HG02885 (cell line): ENCODE data around the gene TBC1D8.
A peak's percentile ranks its signal among the peaks of the same experiment; 100 is the strongest.

ENCODE experiments used
- ATAC-seq: cut with Tn5 transposase; IDR thresholded peaks from one replicate; pipeline ENCODE4 v1.9.1; 2021; ENCODE audit warnings: mild to moderate bottlenecking; ENCODE audit not compliant: unreplicated experiment, poor library complexity

TBC1D8 gene

DNA sequence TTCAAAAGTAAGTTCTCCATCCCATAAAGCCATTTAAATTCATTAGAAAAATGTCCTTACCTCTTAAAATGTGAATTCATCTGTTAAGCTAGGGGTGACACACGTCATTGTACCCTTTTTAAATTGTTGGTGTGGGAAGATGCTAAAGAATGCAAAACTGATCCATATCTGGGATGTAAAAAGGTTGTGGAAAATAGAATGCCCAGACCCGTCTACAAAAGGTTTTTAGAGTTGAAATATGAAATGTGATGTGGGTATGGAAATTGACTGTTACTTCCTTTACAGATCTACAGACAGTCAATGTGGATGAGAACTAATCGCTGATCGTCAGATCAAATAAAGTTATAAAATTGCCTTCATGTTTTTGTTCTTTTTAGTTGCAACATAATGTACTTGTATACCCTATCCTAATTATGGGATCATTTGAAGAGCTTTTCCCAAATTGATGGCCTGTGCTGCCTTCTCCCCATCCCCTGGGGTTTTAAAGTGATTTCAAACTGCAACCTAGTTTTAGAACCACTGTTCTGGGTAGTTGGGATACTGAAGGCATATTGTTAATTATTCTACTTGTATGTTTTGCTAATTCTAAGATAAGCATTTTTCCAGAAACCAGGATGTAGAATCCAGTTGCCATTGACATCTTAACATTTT lies 145.0 kb downstream of the TBC1D8 start:
- ATAC-seq = no peak

DNA sequence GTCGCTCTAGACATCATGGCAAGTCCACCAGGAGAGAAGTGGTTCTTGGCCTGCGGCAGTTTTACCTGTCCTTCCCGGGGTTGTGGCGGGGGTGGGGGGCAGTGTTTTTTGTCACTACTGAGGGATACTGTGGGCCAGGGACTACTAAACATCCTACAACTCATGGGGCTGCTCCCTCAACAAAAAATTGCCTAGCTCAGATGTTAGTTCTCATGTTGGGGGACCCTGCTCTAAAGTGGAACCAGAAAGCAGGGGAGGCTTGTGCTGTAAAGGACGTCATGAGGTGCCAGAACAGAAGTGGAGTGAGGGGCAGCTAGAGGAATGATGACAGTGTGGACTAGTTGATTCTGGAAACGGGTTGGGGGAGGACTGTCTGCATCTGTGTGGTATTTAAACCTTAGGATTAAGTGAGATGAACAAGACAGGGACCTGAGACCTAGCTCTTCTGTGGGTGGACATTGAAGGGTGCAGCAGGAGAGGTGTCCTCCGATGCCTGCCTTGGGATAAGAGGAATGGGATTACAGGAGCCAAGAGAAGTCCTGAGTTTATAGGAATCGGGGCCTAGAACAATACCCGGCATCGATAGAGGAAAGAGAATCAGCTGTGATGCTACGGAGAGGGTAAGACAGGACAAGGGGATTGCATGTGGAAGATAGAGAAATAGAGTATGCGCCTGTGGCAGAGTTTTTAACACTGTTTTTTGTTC lies 146.4 kb downstream of the TBC1D8 start:
- no peak for ATAC-seq

DNA sequence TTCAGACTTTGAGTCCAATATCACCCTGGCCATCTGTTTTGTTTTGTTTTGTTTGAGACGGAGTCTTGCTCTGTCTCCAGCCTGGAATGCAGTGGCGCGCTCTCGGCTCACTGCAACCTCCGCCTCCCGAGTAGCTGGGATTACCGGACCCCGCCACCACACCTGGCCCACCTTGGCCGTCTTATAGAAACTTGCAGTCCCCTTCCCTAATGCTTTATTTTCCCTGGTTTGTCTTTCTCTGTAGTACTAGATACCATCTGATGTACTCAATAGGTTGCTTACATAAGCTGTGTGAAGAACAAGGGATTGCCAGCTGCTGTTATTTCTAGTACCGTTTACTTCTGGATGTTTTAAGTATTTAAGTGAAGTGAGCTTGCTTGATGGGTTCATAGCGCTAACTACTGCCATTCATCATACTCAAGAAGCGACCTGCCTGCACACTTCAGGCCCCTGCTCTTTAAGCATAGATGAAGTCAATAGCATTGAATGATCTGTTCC lies 147.9 kb downstream of the TBC1D8 start:
- no peak for ATAC-seq

DNA sequence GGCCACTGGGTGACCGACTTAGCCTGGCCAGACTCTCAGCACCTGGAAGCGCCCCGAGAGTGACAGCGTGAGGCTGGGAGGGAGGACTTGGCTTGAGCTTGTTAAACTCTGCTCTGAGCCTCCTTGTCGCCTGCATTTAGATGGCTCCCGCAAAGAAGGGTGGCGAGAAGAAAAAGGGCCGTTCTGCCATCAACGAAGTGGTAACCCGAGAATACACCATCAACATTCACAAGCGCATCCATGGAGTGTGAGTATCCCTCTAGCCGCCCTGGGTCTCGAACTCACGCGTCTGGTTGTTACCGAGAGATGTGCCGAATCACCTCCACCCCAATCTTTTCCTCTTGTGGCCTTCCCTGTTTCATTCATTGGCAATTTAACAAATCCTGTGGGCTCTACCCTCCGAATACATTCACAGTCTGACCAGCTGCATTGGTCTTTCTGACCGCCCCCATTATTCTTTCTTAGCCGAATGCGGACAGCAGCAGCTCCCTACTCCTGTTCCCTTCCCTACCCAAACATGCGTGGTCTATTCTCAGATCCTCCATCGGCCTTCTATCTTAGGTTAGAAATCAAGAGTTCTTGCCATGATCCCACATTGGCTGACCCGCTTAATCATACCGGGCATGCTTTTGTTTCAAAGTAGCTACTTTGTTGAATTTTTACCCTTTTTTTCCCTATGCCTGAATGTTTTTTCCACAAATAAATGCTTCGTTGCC lies 148.5 kb downstream of the TBC1D8 start:
- no peak for ATAC-seq

DNA sequence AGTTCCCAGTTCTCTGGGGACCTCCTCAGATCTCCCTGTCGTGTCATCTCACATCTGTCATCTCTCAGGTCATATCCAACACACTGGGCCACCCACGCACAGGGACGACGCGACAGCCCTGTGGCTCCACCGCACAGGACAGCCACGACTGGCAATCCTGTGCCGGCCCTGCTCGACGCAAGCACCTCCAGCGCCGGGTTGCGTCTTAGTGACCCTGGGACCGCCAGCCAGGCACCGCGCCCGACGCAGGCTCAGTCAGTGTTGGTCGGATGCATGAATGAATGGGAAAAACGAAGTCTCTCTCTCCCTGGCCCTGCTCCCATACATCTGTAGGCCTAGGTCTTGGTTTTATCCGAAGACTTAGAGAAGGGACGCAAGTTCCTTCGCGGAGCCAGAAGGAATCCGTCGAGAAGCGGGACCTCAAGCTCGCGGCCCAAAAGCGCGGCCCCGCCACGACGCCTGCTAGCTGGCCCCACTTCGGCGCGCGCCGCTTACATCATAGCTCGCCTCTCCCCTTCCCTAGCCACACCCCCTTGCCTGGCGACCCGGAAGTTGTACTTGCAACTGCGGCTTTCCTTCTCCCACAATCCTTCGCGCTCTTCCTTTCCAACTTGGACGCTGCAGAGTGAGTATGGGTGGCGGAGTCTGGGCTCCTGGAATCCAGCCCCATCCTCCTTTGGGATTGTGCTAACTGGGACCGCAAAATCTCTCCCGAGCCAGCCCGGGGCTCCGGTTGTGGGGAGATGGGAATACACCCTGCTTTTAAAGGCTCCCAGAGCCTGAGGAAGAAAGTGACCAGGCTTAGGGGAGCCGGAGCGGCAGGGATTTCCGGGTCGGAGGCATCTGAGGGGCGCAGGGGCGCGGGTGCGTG lies 149.3 kb downstream of the TBC1D8 start, which contains the start of gene RPL31:
RPL31 (plus strand) TSS at position 599 of the 871 bp plus-strand sequence. CDS start 413 bp downstream, outside the sequence.
- ATAC-seq = peak; percentile 98

DNA sequence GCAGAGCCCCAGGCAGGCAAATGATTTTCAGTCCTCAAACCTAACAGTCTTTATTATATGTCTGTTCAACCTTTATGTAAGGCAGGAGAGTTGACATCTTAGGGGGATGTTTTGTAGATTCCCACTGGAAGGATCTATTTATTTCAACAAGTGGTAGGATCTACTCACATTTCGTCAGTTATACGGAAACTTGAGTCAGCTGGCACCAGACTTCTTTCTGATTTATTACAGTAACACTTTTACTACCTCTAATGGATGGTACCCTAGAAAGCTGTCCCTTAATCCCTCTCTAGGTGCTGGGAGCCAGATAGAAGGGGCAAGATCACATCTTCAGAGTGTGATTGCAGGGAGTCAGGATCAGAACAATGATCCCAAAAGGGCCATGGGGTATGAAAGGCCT lies 151.2 kb downstream of the TBC1D8 start:
- no peak for ATAC-seq

DNA sequence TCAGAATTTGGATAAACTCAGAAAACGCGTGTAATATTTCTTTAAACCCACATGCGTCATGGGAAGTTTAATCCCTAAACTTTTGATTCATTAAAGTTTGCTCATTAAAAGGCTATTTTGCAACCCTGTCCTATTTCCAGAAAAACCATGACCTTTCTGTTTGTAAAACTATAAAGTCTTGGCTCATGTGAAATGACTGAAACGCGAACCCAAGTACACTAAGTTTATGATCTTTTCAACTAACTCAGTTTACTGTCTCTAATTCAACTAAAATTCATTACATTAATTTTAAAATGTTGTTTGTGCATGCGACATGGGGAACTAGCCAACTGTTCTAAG lies 153.0 kb downstream of the TBC1D8 start:
- no peak for ATAC-seq

DNA sequence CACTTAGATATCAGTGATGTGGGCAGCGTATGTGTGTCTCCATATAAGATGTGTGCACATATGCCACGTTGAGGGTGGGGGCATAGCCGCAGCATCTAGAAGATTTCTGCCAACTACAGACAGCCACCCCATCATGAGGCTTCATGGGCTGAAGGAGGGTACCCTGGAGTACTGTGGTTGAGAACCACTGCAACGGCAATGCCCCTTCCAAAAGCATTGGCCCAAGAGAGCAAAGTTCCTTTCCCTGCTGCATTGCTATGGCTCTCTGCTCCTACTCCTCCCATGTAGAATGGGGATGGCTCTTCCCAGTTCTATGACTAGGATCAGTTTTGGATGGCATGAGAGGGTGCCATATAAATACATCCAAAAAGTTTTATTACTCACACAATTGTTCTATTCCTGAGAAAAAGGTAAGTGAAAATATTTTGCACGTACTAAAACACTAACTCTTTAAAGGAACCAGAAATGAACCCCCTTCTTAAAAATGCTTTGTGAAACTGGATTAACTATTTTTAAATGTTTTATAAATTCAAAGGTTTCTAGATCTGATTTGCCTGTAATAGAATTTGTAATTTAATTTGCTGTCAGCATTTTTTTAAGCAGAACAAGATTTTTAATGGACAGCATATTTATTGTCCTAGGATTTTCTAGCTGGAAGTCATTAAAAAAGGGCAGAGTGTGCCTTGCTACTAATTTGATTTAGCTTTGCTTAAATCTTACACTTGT lies 153.5 kb downstream of the TBC1D8 start:
- no peak for ATAC-seq

DNA sequence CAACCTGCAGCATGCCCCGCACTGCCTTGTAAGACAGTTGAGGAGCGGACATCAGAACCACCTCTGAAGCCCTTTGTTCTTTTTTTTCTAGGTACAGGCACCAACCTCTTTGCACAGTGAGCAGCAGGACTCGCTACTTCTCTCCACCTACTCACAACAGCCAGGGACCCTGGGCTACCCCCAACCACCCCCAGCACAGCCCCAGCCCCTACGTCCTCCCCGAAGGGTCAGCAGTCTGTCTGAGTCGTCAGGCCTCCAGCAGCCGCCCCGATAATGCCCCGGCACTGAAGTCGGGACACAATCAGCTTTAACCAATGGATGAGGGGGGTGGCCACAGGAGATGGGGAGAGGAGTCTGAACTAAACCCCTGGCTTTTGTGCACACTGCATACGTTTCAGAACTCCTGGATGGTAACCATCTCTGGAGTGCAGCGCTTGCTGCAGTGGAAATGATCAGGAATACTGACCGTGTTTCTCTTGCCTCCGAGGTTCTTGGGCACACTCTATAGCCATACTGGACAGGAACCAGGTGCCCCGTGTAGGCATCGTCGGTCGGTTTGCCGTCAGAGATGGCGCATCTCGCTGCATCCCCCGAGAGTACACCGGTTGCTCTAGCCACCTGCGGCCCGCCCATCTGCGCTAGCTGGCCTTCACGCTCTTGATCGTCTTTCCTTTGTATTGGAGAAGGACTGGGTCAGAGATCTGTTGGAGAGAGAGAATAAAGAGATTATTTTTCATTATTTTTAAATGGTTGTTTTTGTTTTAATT lies 155.7 kb downstream of the TBC1D8 start:
- ATAC-seq = no peak

DNA sequence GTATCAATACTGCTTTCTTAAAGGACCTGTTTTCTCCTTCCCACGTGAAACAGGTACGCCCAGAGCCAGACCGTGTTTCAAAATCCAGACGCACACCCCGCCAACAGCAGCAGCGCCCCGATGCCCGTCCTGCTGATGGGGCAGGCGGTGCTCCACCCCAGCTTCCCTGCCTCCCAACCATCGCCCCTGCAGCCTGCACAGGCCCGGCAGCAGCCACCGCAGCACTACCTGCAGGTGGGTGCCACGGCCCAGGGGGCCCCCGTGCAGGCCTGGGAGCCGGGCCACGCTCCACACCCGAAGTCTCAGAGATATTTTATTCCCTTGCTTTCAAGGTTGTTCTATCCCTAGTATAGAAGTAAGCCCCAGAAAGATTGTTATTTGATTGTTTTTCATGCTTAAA lies 157.9 kb downstream of the TBC1D8 start:
- no peak for ATAC-seq

DNA sequence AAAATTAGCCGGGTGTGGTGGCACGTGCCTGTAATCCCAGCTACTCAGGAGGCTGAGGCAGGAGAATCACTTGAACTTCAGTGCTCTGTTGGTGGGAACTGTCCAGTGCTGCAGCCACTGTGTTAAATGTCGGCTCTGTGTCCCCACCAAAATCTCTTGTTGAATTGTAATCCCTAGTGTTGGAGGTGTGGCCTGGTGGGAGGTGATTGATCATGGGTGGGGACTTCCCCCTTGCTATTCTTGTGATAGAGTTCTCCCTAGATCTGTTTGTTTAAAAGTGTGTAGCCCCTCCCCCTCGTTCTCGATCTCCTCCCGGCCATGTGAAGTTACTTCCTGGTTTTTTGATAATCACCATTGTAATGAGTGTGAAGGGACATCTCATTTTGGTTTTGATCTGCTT lies 158.9 kb downstream of the TBC1D8 start:
- ATAC-seq = no peak

DNA sequence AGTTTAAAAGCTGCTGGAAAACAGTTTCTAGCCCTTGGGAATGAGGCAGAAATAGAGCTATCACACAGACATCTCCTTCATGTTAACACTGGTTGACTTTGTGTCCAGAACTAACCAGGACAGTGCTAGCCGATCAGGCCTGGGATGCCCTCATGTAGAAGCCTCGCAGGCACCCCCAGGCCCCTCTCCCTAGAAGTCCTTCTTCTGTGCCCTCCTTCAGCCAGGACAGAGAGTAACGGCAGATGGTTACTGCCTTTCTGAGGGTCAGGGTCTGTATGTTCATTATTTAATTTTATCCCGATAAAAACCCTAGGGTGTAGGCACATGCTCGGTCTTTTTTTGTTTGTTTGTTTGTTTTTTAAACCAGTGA lies 159.8 kb downstream of the TBC1D8 start:
- no peak for ATAC-seq

DNA sequence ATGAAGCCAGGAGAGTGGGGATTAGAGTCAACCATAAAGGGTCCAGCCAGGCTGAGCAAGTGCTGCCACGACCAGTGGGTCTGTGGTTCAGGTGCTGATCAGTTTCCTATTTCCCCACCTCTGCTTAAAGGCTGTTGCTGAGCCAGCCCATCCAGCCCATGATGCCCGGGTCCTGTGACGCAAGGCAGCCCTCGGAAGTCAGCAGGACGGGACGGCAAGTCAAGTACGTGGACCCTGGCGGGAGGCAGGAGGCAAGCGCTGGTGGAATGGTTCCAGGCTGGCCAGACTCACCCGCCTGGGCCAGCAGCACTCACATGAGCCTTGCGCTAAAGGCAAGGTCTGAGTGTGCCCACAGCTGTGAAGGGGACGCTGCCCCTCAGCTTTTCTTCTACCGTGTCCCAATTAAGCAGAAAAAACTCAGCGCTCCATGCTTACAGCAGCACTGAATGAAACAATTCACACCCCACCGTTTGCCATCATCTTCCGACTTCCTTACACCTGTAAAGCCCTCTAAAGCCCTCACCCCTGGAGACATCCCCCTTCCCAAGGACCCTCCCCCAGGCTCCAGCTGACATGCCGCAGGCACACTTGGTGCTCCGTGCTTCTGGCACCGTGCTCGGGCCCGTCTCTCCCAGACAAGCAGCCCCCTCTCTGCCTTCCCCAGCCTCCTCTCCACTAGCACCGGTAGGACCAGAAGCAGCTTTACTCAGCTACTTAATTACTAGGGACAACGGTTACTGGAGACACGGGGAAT lies 160.4 kb downstream of the TBC1D8 start:
- no peak for ATAC-seq

DNA sequence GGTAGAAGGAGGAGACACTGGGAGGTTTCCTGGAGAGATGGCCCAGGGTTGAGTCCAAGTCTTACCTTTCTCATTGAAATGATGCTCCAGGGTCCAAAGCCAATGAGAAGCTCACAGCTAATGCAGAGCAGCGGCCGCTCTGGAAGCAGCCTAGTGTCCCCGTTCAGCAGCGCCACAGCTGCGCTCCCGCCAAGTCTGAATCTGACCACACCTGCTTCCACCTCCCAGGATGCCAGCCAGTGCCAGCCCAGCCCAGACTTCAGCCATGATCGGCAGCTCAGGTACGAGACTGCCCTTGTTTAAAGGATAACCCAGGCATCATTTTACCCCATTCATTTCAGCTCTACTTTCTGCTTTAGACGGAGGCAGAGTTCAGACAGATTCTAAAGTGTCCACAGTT lies 161.0 kb downstream of the TBC1D8 start:
- ATAC-seq = no peak

DNA sequence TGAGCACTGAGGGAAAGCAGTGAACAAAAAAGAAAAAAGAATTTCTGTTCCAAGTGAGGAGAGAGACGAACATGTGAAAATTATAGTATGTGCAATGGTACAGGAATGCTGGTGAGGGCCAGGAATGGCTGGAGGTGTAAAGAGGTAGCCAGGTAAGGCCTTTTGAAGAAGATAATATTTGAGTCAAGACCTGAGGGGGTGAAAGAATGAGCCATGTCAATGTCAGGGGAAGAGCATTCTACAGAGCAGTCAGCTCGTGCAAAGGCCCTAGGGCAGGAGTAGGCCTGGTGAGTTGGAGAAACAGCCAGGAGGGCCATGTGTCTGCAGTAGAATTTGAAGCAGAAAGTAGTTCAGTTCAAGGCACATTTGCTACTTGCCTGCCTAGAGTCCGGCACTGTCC lies 161.5 kb downstream of the TBC1D8 start:
- ATAC-seq = no peak

DNA sequence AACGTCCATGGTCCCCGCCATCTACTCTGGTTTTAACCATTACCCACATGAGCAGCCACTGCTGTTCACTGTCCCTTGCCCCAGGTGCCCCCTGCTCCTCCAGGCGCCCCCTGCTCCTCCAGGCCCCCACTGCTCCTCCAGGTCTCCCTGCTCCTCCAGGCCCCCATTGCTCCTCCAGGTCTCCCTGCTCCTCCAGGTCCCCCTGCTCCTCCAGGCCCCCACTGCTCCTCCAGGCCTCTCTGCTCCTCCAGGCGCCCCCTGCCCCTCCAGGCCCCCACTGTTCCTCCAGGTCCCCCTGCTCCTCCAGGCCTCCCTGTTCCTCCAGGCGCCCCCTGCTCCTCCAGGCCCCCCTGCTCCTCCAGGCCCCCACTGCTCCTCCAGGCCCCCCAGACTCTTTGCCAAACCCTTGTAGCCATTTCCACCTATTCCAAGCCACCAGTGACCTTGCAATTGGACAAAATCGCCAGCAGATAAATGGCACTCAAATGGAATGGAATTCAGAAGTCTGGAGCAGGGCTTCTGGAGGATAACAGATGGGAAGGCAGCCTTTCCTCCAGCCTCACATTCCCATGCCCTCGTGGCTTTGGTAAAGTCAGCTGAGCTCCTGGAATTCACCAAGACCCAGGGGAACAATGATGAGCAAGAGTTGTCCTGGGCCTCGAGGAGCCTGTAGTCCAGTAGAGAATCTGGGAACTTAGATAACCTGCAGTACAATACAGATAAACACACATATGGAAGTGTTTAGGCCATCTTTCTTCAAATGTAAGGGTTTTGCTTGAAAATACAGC lies 162.4 kb downstream of the TBC1D8 start:
- ATAC-seq = no peak

DNA sequence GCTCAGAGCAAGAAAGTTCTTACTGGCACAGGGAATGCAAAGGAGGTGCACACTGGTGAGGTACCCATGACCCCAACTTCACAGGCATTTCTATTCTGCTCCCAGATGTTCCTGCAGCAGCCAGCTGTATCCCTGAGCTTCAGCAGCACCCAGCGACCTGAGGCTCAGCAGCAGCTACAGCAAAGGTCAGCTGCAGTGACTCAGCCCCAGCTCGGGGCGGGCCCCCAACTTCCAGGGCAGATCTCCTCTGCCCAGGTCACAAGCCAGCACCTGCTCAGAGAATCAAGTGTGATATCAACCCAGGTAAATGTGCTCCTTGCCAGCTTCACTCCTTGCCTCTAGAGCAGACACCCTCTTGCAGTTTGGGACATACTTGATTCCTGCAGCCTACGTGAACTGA lies 163.2 kb downstream of the TBC1D8 start:
- no peak for ATAC-seq

DNA sequence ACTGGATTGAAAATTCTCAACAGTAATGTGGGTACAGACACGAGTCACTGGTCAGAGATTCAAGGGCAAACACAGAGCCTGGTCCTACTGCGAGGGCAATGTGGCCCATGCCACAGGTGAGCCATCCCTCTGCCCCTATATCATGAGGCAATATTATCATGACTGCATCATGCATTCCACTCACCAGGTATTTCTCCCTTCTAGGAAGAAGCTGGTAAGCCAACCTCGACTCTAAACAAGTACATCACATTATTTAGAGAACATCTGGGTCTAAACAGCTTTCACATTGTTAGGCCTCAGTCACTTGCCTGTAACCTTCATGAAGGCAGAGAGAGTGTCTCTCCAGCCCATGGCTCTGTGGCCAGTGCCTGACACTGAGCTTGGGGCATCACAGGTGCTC lies 163.6 kb downstream of the TBC1D8 start:
- no peak for ATAC-seq
